ENCODE data around the gene COL20A1.
"Not testable (repeated sequence)": the region's sequence is repeated elsewhere in the genome, so short reads cannot be mapped to it uniquely, and the experiment has no call there.

The COL20A1 gene

DNA sequence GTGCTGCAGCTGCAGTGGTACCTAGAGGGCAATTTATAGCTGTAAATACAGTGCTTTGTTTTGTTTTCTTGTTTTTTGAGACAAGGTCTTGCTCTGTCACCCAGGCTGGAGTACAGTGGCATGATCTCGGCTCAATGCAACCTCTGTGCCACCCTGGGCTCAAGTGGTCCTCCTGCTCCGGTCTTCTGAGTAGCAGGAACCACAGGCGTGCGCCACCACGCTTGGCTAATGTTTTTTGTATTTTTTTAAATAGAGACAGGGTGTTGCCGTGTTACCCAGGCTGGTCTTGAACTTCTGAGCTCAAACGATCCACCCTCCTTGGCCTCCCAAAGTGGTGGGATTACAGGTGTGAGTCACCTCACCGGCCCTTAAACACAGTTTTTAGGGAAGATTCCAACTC lies 41.4 kb downstream of the COL20A1 start:
- no peak for TF ChIP-seq POLR2A (IDR thresholded peaks at IDR 0.05; ENCODE audit: low read length)
- no peak for TF ChIP-seq GATA1 (IDR thresholded peaks at IDR 0.05; ENCODE audit: low read depth, low read length)
- DNase-seq, result no peak

DNA sequence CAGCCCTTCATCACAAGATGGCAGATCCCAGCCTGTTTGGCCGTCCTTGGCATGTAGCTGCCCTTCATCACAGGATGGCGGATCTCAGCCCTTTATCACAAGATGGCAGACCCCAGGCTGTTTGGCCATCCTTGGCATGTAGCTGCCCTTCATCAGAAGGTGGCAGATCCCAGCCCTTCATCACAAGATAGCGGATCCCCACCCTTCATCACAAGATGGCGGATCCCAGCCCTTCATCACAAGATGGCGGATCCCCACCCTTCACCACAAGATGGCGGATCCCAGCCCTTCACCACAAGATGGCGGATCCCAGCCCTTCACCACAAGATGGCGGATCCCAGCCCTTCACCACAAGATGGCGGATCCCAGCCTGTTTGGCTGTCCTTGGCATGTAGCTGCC lies 42.1 kb downstream of the COL20A1 start:
- DNase-seq, result not testable (repeated sequence)

DNA sequence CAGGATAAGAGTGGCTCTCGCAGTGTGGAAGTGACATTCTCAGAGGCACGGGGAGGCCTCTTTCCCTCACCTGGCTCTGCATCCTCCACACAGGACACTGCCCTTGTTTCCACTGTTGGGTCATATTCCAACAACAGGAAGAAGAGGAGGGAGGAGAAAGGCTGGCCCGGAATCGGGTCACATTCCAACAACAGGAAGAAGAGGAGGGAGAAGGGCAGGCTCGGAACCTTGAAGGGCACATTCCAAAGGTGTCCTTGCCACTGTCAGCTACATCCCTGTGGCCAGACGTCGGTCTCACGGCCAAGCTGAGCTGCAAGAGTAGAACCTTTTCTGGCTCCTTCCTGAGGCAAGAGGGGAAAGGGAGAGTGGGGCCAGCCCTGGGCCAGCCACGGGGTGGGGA lies 42.7 kb downstream of the COL20A1 start:
- TF ChIP-seq GATA1 (IDR thresholded peaks at IDR 0.05; ENCODE audit: low read depth, low read length) (no peak), POLR2A (IDR thresholded peaks at IDR 0.05; ENCODE audit: low read length) (no peak)
- DNase-seq, result no peak

DNA sequence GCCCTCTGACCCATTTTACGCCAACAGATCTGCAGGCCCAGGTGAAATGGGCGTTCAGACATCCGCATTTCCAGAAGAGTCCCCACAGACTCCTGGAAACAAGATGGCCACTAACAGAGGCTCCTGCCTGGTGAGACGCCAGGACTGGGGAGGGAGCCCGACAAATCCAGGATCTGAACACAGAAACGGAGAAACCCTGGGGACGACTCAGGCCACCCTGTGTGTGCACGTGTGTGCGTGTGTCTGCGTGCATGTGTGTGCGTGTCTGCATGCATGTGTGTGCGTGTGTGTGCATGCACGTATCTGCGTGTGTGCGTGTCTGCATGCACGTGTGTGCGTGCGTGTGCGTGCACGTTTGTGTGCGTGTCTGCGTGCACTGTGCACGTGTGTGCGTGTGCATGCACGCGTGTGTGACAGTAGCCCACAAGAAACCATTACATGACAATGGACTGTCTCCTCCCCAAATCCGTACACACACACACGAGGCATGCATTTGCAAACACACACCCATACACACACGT lies 43.3 kb downstream of the COL20A1 start:
- DNase-seq, result no peak
- TF ChIP-seq GATA1 (IDR thresholded peaks at IDR 0.05; ENCODE audit: low read depth, low read length) (no peak), POLR2A (IDR thresholded peaks at IDR 0.05; ENCODE audit: low read length) (no peak)

DNA sequence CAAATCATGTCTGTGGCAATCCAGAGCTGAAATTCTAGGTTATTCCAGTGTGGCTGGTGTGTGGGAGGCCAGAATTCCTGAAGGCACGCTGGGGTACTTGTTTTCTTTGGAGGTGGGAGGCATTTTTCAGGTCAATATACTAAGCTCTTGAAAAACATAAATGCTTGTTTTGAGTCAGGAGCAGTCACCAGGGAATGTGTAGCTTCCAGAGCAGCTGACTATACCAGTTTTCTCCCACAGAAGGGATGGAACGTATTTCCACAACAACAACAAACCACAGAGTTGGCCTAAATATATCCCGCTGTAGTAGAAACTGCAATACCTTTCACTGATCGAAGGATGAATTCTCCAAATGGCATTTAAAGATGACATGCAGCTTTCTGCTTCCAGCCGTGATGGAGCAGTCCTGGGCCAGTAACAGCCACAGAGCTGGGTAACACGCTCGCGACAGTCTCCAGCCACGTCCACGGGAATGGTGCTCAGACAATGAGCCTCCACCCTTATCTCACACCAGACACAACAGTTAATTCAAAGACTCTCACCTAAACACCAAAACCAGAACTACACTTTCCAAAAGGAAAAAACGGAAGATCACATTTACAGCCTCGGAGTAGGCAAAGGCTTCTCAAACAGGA lies 44.9 kb downstream of the COL20A1 start:
- DNase-seq, result no peak
- TF ChIP-seq GATA1 (IDR thresholded peaks at IDR 0.05; ENCODE audit: low read depth, low read length) (no peak), POLR2A (IDR thresholded peaks at IDR 0.05; ENCODE audit: low read length) (no peak)

DNA sequence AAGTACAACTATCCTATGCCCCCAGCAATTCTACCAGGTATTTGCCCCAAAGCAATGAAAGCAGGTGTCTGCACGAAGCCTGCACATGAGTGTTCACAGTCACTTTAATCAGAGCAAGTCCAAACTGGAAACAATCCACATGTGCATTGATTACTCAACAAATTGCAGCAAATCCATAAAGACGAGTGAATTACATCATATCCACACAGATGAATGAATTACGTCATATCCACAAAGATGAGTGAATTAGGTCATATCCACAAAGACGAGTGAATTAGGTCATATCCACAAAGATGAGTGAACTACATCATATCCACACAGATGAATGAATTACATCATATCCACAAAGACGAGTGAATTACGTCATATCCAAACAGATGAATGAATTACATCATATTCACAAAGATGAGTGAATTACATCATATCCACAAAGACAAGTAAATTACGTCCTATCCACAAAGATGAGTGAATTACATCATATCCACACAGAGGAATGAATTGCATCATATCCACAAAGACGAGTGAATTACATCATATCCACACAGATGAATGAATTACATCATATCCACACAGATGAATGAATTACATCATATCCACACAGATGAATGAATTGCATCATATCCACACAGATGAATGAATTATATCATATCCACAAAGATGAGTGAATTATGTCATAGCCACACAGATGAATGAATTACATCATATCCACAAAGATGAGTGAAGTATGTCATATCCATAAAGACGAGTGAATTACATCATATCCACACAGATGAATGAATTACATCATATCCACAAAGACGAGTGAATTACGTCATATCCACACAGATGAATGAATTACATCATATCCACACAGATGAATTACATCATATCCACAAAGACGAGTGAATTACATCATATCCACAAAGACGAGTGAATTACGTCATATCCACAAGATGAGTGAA lies 46.4 kb downstream of the COL20A1 start:
- DNase-seq, result peak in 1 of 2 experiments; percentile 22

- peak in 1 of 2 experiments; percentile 19 for DNase-seq
Observed at GRCh38 chr20:63340158-63340688, 47.2 kb downstream of the COL20A1 start.

GRCh38 chr20:63342561-63343459 lies 49.8 kb downstream of the COL20A1 start:
- TF ChIP-seq GATA1 (IDR thresholded peaks at IDR 0.05; ENCODE audit: low read depth, low read length), result no peak
- TF ChIP-seq POLR2A (IDR thresholded peaks at IDR 0.05; ENCODE audit: low read length), result no peak
- no peak for DNase-seq

- TF ChIP-seq GATA1 (IDR thresholded peaks at IDR 0.05; ENCODE audit: low read depth, low read length), result no peak
- no peak for TF ChIP-seq POLR2A (IDR thresholded peaks at IDR 0.05; ENCODE audit: low read length)
Observed at GRCh38 chr20:63343460-63344445, 50.8 kb downstream of the COL20A1 start.

GRCh38 chr20:63344616-63345327 lies 51.8 kb downstream of the COL20A1 start:
- TF ChIP-seq POLR2A (IDR thresholded peaks at IDR 0.05; ENCODE audit: low read length) (no peak), GATA1 (IDR thresholded peaks at IDR 0.05; ENCODE audit: low read depth, low read length) (no peak)
- no peak for DNase-seq

More at GRCh38 chr20:63343460-63344445, 50.8 kb downstream of the COL20A1 start:
- DNase-seq, result no peak

DNA sequence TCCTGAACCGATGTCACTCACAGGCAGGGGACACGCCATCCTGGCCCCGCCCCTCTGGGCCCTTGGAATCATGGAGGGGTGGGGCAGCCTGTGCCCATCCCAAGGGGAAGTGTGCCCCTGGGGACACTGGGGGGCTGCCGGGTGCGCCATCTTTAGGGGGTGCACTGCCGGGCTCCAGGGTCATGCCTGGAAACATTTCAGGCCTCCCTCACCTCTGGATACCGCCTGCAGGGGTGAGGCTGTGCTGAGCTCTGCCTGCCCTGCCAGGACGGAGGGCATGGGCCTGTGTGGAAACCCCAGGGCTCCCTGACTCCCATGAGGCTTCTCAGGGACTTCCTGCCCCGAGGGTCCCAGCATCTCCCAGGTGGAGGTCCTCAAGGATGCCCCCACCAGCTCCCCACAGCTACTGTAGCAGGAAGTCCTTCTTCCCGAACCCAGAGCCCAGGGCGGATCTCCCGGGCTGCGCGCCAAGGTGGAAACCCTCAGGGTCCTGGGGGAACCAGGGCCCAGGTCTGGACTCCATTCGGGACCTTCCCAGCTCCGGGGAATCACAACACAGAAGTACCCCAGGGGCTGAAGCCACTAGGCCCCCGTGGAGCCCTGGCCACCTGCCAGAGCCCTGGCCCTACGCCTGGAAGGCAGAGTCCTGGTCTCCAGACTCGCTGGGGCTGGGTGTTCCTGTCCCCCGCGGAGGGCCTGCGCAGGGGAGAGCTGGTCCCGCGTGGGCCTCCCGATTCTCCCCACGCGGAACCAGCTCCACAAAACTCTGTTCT lies 52.5 kb downstream of the COL20A1 start:
- TF ChIP-seq GATA1 (IDR thresholded peaks at IDR 0.05; ENCODE audit: low read depth, low read length) (no peak), POLR2A (IDR thresholded peaks at IDR 0.05; ENCODE audit: low read length) (no peak)
- DNase-seq, result no peak
